ENCODE results near the gene AK9.

AK9 gene

GRCh38 chr6:109446072-109446471, 244.9 kb downstream of the AK9 start:
- DNase-seq = no peak

GRCh38 chr6:109445382-109445781, 245.6 kb downstream of the AK9 start:
- DNase-seq = no peak

- no peak for DNase-seq
These were observed 247.5 kb downstream of the AK9 start for GRCh38 chr6:109443425-109443950.
